ENCODE results near the gene REPIN1. TPM values are rescaled to one million over a fixed set of nuclear protein-coding genes. Genes with fewer than 3 reads are reported as not detected.
A peak's percentile ranks its signal among the peaks of the same experiment; 100 is the strongest.

REPIN1 gene
- total RNA-seq, 2 experiments from 2014 or later, result 48.2 to 55.6 TPM

DNA sequence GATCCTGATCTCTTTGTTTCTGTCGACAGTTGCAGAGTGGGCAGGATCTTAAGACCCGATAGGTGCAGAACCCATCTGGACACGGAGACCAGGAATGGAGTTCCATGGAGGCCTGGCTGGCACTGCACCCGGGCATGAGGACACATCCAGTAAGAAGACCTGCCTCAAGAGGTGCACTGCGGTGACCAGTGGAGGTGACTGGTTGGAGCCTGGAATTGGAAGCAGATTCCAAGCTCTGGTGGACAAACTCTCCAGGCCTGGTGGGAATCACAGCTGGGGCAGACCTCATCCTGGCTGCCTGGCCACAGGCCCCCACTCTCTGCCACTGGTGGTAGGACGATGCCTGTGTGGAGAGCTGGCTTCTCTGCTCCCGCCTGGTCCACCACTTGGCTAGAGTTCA, 41.5 kb downstream of the REPIN1 start:
- ATAC-seq (no peak), DNase-seq (no peak)
- POLR2A ChIA-PET, result interaction anchor here (0.6 kb wide), 1 partner anchor 1607 kb away, joined by 6 read pairs; no protein-coding TSS in a partner anchor
- Mint-ChIP-seq H3K4me3 (no peak overlapping the region), H3K36me3 (ENCODE audit: low read depth) (peaks cover 7% of the 10 kb centered on the region), H3K9me3 (ENCODE audit: low read depth) (no peaks in the 10 kb centered on the region), H3K4me1 (peaks cover 33% of the 10 kb centered on the region), H3K27ac (no peak overlapping the region), H3K27me3 (no peaks in the 10 kb centered on the region)
- intact Hi-C loops (cut with DNase I, micrococcal nuclease), result no loop called here
- CTCF ChIA-PET, result interaction anchor here (0.8 kb wide), 2 partner anchors 52 to 616 kb away, joined by 4 read pairs; no protein-coding TSS in a partner anchor

DNA sequence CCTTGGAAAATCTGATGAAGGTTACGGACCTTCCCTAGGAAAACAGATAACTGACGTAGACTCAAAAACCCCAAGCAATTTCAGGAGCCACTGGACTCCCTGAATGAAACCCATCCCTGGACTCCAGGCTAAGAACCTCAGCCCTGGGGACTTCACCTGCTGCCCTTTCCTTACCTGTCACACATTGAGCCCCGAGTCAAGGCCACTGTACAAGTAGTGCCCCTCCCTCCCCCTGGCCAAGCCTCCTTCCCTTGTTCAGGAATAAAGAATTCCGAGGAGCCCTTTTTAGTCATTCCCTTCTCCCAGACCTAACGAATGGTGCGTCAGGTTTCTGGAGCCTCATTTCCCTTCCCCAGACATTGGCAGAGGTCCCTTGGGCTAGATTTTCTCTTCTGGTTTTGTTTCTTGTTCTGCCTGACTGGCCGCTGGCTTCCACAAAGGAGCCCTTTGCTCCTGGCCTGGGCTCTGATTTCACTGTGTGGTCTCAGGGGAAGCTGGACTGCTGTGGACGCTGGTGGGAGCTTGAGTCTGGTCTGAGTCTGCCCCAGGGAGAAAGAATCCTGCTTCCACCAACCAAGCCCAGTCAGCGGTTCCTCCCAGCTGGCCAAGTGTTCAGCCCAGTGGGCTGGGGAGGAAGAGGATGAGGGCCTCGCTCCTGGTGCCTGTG, 42.2 kb downstream of the REPIN1 start:
- CTCF ChIA-PET, result interaction anchor here (0.7 to 0.8 kb wide), 2 partner anchors 53 to 67 kb away, joined by 3 to 4 read pairs; no protein-coding TSS in a partner anchor
- peaks cover 29% of the 10 kb centered on the region for H3K4me1 Mint-ChIP-seq

DNA sequence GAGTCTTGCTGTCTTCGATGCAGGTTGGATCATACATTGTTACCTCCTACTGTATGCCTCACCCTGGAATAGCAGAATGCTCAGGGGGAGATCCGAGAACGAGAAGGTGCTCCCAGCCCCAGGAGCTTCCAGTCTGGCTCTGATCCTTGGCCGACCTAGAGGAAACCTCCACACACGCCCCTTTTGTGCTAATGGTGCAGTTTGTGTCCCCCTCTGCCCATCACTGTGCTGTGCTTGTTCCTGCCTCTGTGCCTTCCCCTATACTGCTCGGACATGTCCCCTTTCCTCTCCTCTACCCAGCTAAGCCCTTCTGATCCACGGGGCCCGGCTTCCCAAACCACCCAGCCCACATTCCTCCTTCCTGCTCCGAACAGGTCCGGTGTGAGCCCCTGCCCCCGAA, 43.0 kb downstream of the REPIN1 start:
- Mint-ChIP-seq H3K36me3 (ENCODE audit: low read depth) (peaks cover 7% of the 10 kb centered on the region), H3K4me1 (peaks cover 21% of the 10 kb centered on the region), H3K27me3 (no peaks in the 10 kb centered on the region), H3K9me3 (ENCODE audit: low read depth) (no peaks in the 10 kb centered on the region), H3K4me3 (no peak overlapping the region), H3K27ac (no peak overlapping the region)
- CTCF ChIA-PET, result interaction anchor here (0.7 kb wide), 2 partner anchors 10 to 68 kb away, joined by 3 read pairs; no protein-coding TSS in a partner anchor
- intact Hi-C loops (cut with DNase I, micrococcal nuclease), result no loop called here
- POLR2A ChIA-PET, result interaction anchor here (0.6 kb wide), 2 partner anchors 35 to 367 kb away, joined by 3 to 4 read pairs; no protein-coding TSS in a partner anchor
- no peak for DNase-seq
- no peak for ATAC-seq

More for the DNA sequence above, 42.2 kb downstream of the REPIN1 start:
- no peak overlapping the region for H3K27ac Mint-ChIP-seq
- intact Hi-C loops (cut with DNase I, micrococcal nuclease), result no loop called here
- peaks cover 7% of the 10 kb centered on the region for H3K36me3 Mint-ChIP-seq (ENCODE audit: low read depth)
- POLR2A ChIA-PET, result interaction anchor here (0.6 kb wide), 1 partner anchor 368 kb away, joined by 4 read pairs; no protein-coding TSS in a partner anchor
- no peak for ATAC-seq
- no peak for DNase-seq
- H3K4me3 Mint-ChIP-seq, result no peak overlapping the region
- H3K27me3 Mint-ChIP-seq, result no peaks in the 10 kb centered on the region
- H3K9me3 Mint-ChIP-seq (ENCODE audit: low read depth), result no peaks in the 10 kb centered on the region

DNA sequence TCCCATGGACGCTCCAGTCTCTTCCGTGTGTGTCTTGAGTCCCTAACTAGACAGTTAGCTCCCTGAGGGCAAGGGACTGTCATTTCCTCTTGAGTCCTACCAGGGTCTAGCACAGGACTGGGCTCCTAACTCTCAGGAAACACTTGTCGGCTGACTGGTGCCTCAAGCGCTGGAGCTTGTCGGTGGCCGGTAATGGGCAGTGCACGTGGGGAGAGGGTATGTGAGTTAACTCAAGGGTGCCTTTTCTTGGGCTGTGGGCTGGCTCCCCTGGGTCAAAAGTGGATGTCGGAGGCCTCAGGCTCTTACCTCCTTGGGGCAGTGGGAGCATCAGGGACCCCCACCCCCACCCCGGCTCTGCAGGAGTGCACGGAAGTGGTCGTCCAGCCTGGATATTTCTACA, 43.4 kb downstream of the REPIN1 start:
- Mint-ChIP-seq H3K4me1 (peaks cover 17% of the 10 kb centered on the region), H3K27ac (no peak overlapping the region), H3K36me3 (ENCODE audit: low read depth) (peaks cover 5% of the 10 kb centered on the region), H3K9me3 (ENCODE audit: low read depth) (no peaks in the 10 kb centered on the region), H3K4me3 (no peak overlapping the region), H3K27me3 (no peaks in the 10 kb centered on the region)
- DNase-seq (no peak), ATAC-seq (no peak)
- POLR2A ChIA-PET, result no interaction called here
- intact Hi-C loops (cut with DNase I, micrococcal nuclease), result no loop called here
- CTCF ChIA-PET, result interaction anchor here (0.7 kb wide), 1 partner anchor 9 kb away, joined by 3 read pairs; no protein-coding TSS in a partner anchor

DNA sequence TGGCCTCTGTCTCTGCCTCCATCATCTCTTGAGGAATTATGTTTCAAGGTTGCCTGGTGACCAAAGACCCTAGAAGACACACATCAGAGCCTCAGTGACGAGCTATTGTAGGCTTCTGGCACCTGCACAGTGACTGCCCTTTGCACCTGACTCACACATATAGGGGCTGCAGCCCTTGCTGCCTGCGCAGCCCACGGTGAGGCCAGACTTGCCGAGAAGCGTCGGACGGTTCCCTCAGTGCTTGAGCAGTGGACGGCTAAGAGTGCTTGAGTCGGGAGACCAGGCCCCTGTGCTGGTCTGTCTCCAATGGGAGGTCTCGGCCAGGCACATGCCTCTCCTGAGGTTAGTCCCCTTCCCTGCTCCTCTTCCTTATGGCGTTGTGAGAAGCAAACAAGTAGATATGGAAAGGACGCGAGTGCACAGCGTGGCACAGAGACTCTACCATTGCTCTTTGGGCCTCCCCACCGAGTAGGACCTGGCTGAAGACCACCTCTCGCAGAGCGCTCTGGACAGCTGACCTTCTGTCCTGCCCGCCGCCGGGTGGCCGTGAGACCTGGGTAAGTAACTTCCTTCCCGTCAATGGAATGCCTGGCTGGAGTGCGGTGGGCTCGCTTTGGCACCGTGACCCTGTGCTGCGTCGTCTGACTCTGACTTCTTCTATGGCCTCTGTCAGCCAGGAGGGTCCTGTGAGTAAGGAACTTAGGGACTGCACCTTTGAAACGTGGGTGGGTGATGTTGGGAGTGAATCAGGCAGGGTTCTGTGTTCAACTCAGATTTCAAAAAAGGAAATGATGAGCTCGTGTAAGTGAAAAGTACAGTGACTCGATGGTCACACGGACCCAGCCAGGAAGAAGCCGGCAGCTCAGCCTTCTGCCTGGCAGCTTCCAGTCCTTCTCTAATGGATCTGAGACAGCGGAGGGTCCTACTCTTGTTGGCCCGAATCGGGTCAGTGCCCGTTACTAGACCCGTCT, 44.2 kb downstream of the REPIN1 start:
- POLR2A ChIA-PET, result no interaction called here
- CTCF ChIA-PET, result interaction anchor here (0.7 to 1.5 kb wide), 3 partner anchors 9 to 37 kb away, joined by 3 to 7 read pairs (median 3); no protein-coding TSS in a partner anchor
- ATAC-seq (peak; percentile 60), DNase-seq (no peak)
- peaks cover 4% of the 10 kb centered on the region for H3K36me3 Mint-ChIP-seq (ENCODE audit: low read depth)
- no peak overlapping the region for H3K4me3 Mint-ChIP-seq
- no peak overlapping the region for H3K27ac Mint-ChIP-seq
- H3K9me3 Mint-ChIP-seq (ENCODE audit: low read depth), result no peaks in the 10 kb centered on the region
- no peaks in the 10 kb centered on the region for H3K27me3 Mint-ChIP-seq
- intact Hi-C loops (cut with DNase I, micrococcal nuclease), result no loop called here
- peaks cover 15% of the 10 kb centered on the region for H3K4me1 Mint-ChIP-seq

DNA sequence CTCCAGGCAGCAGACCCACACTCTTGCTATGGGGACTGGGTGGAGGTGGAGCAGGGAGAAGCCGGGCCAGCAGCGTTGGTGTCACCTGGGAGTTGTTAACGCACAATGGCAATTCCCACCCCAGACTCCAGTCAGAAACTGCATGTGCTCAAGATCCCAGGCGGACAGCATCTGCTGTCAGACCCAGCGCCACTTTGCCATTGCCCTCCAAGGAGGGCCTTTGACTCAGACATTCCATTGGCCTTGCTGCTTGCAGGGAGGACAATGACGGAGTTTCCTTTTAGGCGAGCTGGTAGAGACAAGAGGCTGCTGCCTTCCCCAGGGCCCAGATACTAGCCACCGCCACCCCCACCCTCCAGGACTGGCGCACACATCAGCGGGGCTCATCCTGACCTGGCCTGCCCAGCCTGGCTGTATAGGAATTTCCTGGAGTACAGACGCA, 45.0 kb downstream of the REPIN1 start:
- DNase-seq, result no peak
- intact Hi-C loops (cut with DNase I, micrococcal nuclease), result no loop called here
- Mint-ChIP-seq H3K4me3 (no peak overlapping the region), H3K27ac (no peak overlapping the region), H3K27me3 (no peaks in the 10 kb centered on the region), H3K4me1 (peaks cover 11% of the 10 kb centered on the region), H3K36me3 (ENCODE audit: low read depth) (peaks cover 4% of the 10 kb centered on the region), H3K9me3 (ENCODE audit: low read depth) (no peaks in the 10 kb centered on the region)
- CTCF ChIA-PET, result interaction anchor here (0.8 to 1.5 kb wide), 2 partner anchors 36 to 37 kb away, joined by 3 to 7 read pairs; no protein-coding TSS in a partner anchor
- POLR2A ChIA-PET, result no interaction called here
- ATAC-seq, result no peak

DNA sequence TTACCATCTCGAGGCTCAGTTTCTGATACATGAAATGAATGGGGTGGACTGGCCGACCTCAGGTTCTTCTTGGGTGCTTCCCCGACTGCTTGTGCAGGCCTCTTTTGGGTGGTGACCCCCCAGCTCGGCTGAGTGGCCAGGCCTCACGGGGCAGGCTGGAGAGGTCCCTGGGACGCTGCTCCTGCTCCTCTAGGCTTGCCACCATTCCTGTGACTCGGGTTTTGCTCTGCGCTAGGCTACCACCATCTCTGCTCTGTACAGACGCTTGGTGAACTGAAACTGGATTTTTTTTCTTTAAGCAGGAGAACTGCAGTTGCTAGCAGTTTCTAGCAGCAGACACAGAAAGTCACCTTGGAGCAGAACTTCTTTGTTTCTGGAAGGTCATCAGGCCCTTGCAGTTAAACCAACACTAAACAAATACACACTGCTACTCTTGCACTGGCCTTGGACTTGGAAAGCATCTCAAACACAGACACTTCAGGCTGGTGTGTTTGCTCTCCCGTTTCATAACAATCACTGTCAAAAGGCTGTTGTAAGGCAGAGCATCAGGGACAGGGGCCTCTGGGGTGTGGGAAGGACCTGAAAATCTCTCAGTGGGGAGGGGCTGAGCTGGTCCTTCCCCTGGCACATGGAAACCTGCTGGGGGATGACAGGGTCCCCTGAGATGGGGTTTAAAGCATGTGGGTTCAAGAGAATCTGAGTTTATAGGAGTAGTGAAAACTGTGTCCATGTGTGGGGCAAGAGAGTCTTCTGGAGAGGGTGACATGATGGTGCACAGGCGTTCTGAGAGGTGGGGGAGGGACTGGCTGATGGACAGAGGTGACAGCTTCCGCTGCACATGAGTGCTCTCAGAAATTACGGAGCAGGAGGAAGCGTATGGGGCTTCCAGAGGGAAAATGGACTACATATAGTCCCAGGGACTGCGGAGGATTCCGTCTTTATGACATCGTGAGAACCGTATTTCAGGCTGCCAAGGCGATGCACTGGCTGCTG, 46.8 kb downstream of the REPIN1 start:
- CTCF ChIA-PET, result interaction anchor here (0.8 kb wide), 1 partner anchor 15 kb away, joined by 4 read pairs; no protein-coding TSS in a partner anchor
- POLR2A ChIA-PET, result no interaction called here
- intact Hi-C loops (cut with DNase I, micrococcal nuclease), result no loop called here

DNA sequence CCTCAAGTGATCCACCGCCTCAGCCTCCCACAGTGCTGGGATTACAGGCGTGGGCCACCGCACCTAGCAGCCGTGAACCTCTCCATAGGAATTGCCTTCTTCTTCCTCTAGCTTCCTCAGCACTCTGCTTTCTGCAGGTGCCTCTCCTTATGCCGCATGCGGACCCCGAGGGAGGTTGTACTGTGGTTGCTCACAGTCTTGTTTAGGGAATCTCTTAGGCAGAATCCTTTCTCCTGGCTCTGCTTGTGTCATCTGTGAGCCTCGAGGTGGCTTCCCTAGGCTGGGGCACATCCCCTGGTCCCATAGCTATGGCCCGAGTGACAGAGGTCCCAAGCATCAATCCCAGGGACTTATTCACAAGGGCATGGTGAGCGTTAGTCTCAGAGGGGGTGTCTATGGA, 48.6 kb downstream of the REPIN1 start:
- no peaks in the 10 kb centered on the region for H3K36me3 Mint-ChIP-seq (ENCODE audit: low read depth)

More for the DNA sequence above, 46.8 kb downstream of the REPIN1 start:
- no peak overlapping the region for H3K4me3 Mint-ChIP-seq
- H3K27ac Mint-ChIP-seq, result no peak overlapping the region
- no peaks in the 10 kb centered on the region for H3K36me3 Mint-ChIP-seq (ENCODE audit: low read depth)
- no peaks in the 10 kb centered on the region for H3K9me3 Mint-ChIP-seq (ENCODE audit: low read depth)
- H3K27me3 Mint-ChIP-seq, result no peaks in the 10 kb centered on the region
- ATAC-seq (no peak), DNase-seq (no peak)
- peaks cover 9% of the 10 kb centered on the region for H3K4me1 Mint-ChIP-seq

DNA sequence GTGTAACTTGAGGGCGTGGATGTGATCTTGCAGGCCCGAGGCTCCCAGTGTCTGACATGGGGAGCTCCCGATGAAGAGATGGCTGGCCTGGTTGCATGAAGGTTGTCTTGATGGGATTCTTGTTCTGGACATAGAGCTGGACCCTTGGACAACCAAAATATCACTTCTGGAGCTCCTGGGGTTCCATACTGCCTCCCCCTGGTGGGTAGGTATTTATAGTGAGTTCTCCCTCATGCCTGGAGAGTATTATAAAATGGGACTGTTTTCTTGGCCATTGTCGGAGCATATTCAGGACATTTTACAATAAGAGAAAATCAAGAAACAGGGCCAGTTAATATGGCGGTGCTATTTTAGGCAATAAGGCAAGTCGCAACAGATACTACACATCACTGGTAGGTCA, 49.2 kb downstream of the REPIN1 start:
- POLR2A ChIA-PET, result no interaction called here
- intact Hi-C loops (cut with DNase I, micrococcal nuclease), result no loop called here
- no peaks in the 10 kb centered on the region for H3K36me3 Mint-ChIP-seq (ENCODE audit: low read depth)
- DNase-seq, result no peak
- H3K27me3 Mint-ChIP-seq, result no peaks in the 10 kb centered on the region
- CTCF ChIA-PET, result interaction anchor here (0.9 to 2.9 kb wide), 3 partner anchors 11 to 96 kb away, joined by 3 to 10 read pairs (median 4); no protein-coding TSS in a partner anchor
- H3K9me3 Mint-ChIP-seq (ENCODE audit: low read depth), result no peaks in the 10 kb centered on the region
- H3K4me1 Mint-ChIP-seq, result peaks cover 14% of the 10 kb centered on the region
- no peak overlapping the region for H3K4me3 Mint-ChIP-seq
- H3K27ac Mint-ChIP-seq, result no peak overlapping the region
- ATAC-seq, result no peak

More for the DNA sequence above, 48.6 kb downstream of the REPIN1 start:
- Mint-ChIP-seq H3K27me3 (no peaks in the 10 kb centered on the region), H3K4me1 (peaks cover 14% of the 10 kb centered on the region), H3K27ac (no peak overlapping the region), H3K4me3 (no peak overlapping the region), H3K9me3 (ENCODE audit: low read depth) (no peaks in the 10 kb centered on the region)
- POLR2A ChIA-PET, result no interaction called here
- intact Hi-C loops (cut with DNase I, micrococcal nuclease), result no loop called here
- CTCF ChIA-PET, result interaction anchor here (0.9 to 2.9 kb wide), 2 partner anchors 11 to 55 kb away, joined by 3 to 10 read pairs; no protein-coding TSS in a partner anchor
- ATAC-seq (no peak), DNase-seq (no peak)

DNA sequence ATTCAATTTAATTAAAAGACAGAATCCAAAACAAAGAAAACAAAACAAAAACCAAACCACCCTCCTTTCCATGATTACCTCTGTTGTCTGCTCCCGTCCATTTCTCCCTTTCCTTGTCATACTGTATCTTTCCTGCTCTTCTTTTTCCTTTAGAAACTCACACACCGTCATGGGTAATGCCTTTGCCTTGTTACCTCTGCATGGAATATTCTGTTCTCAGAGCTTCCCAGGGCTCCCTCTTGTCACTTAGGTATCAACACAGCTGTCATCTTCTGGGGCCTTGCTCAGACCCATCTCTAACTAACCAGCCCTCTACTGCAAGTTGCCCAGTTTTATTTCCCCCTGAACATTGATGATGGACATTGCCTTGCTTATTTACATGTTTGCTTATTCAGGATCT, 51.6 kb downstream of the REPIN1 start:
- H3K4me1 Mint-ChIP-seq, result peaks cover 5% of the 10 kb centered on the region
- ChIA-PET POLR2A (no interaction called here), CTCF (interaction anchor here (0.5 to 1.1 kb wide), 2 partner anchors 35 to 657 kb away, joined by 3 to 4 read pairs; no protein-coding TSS in a partner anchor)
- H3K27ac Mint-ChIP-seq, result no peak overlapping the region
- H3K36me3 Mint-ChIP-seq (ENCODE audit: low read depth), result no peaks in the 10 kb centered on the region
- intact Hi-C loops (cut with DNase I, micrococcal nuclease), result loop anchor here (2.0 to 10.0 kb wide), 3 partner anchors 15 to 365 kb away; a partner anchor contains a TSS
- H3K27me3 Mint-ChIP-seq, result no peaks in the 10 kb centered on the region
- no peak overlapping the region for H3K4me3 Mint-ChIP-seq
- DNase-seq (no peak), ATAC-seq (no peak)
- H3K9me3 Mint-ChIP-seq (ENCODE audit: low read depth), result no peaks in the 10 kb centered on the region
